ENCODE data around the gene LRRC58.

LRRC58 gene

DNA sequence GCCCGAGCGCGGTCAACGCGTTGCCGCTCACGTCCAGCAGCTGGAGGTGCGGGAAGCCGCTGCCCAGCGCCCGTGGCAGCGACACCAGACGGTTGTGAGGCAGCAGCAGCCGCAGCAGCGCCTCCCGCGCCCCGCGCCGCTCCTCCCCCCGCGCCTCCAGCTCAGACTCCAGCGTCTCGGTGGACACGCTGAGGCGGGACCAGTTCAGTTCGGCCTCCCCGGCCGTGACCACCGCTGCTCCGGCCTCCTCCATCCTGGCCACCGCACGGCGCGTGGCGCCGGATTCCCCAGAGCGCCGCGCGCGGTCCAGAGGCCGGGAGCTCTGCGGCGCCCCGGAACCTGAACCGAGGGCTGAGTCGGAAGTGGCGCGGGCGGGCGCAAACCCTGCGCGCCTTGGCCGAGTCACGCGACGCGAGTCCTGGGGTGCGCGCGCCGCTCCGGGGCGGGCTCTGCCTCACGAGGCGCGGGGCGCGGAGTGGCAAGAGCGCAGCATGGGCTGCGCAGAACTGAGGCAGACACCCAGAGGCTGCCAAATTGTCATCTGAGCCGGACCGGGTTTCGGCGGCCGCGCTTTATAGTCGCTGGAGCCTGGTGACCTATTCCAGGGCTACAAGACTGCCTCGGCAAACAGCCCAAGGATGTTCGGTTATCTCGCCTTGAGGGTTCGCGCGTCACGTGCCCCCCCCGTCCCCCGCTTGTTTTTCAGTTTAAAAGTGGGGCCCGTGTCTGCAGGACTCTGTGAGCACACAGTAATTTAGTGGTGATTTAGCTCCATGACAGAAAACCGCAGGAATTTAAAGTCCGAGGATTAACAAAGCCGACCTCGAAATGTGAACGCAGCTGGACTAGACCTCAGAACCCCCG is at the start of gene LRRC58:
Gene LRRC58, minus strand, starts transcription at position 364 of the 864 bp plus-strand sequence. Its CDS starts 111 bp downstream, at position 253.
- H3K9me3 ChIP-seq (ENCODE audit: control insufficient read depth, insufficient read depth, low read depth, low read length): no peaks in the 10 kb centered on the region
- H3K4me1 ChIP-seq (ENCODE audit: control insufficient read depth, insufficient read depth, low read length): peaks cover 12% of the 10 kb centered on the region
- H3K27ac ChIP-seq (ENCODE audit: extremely low read depth, low read depth, low read length): peak within 1 kb of the TSS; percentile 82
- POLR2A ChIA-PET: interaction anchor here (0.6 to 2.0 kb wide), 6 partner anchors 9 to 922 kb away, joined by 4 to 13 read pairs (median 6); partner anchors contain the start of gene GSK3B
- CTCF ChIA-PET: interaction anchor here (0.5 to 2.4 kb wide), 7 partner anchors 12 to 212 kb away, joined by 3 to 17 read pairs (median 4); no protein-coding TSS in a partner anchor
- H3K36me3 ChIP-seq (ENCODE audit: control insufficient read depth in 2 of 2, insufficient read depth in 1 of 2, low read length in 2 of 2): peaks cover 0 to 12% of the 10 kb centered on the region in 2 experiments; a peak in 1 of 3 replicates
- peak within 1 kb of the TSS; percentile 91 for H3K4me3 ChIP-seq (ENCODE audit: low read depth, low read length)
- TF ChIP-seq ZNF16 (tag by site-specific recombination; IDR thresholded peaks at IDR 0.05; ENCODE audit: low read depth) (no peak), ZNF791 (tag by site-specific recombination; IDR thresholded peaks at IDR 0.05) (no peak), ZNF561 (tag by site-specific recombination; IDR thresholded peaks at IDR 0.05; ENCODE audit: borderline replicate concordance) (peak; percentile 74; the same call in 1 of the 2 replicates), ZFP3 (tag by site-specific recombination; IDR thresholded peaks at IDR 0.05; ENCODE audit: low read depth) (no peak), GLIS1 (tag by site-specific recombination; IDR thresholded peaks at IDR 0.05) (peak; percentile 52; the same call in 1 of the 2 replicates), ZNF544 (tag by site-specific recombination; IDR thresholded peaks at IDR 0.05) (no peak), MEIS1 (CRISPR knock-in tag; IDR thresholded peaks at IDR 0.05; ENCODE audit: borderline replicate concordance) (no peak), SALL2 (tag by site-specific recombination; IDR thresholded peaks at IDR 0.05; ENCODE audit: borderline replicate concordance) (no peak), SETDB1 (IDR thresholded peaks at IDR 0.05; ENCODE audit: insufficient read length, low read length) (no peak), ZNF426 (tag by site-specific recombination; IDR thresholded peaks at IDR 0.05) (no peak), ZNF423 (tag by site-specific recombination; IDR thresholded peaks at IDR 0.05) (0 out of 2 replicates have a peak, but pooled peaks have one; percentile 17), BCL11B (tag by site-specific recombination; IDR thresholded peaks at IDR 0.05; ENCODE audit: low read depth) (no peak), ZNF223 (tag by site-specific recombination; IDR thresholded peaks at IDR 0.05) (no peak), ZNF510 (tag by site-specific recombination; IDR thresholded peaks at IDR 0.05; ENCODE audit: insufficient replicate concordance) (no peak), ZNF621 (tag by site-specific recombination; IDR thresholded peaks at IDR 0.05) (no peak), ZNF23 (tag by site-specific recombination; IDR thresholded peaks at IDR 0.05; ENCODE audit: borderline replicate concordance) (no peak), ZNF555 (tag by site-specific recombination; conservative IDR thresholded peaks at IDR 0.05) (no peak), ZNF768 (tag by site-specific recombination; IDR thresholded peaks at IDR 0.05) (0 out of 2 replicates have a peak, but pooled peaks have one; percentile 26), ZNF37A (tag by site-specific recombination; IDR thresholded peaks at IDR 0.05) (no peak), ZNF76 (tag by site-specific recombination; IDR thresholded peaks at IDR 0.05; ENCODE audit: borderline replicate concordance, low read depth) (peak; percentile 70; the same call in 1 of the 2 replicates)
- TF ChIP-seq, protein P1, sequence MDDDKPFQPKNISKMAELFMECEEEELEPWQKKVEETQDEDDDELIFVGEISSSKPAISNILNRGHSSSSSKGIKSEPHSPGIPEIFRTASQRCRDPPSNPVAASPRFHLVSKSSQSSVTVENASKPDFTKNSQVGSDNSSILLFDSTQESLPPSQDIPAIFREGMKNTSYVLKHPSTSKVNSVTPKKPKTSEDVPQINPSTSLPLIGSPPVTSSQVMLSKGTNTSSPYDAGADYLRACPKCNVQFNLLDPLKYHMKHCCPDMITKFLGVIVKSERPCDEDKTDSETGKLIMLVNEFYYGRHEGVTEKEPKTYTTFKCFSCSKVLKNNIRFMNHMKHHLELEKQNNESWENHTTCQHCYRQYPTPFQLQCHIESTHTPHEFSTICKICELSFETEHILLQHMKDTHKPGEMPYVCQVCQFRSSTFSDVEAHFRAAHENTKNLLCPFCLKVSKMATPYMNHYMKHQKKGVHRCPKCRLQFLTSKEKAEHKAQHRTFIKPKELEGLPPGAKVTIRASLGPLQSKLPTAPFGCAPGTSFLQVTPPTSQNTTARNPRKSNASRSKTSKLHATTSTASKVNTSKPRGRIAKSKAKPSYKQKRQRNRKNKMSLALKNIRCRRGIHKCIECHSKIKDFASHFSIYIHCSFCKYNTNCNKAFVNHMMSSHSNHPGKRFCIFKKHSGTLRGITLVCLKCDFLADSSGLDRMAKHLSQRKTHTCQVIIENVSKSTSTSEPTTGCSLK (tag by site-specific recombination; IDR thresholded peaks at IDR 0.05): no peak
- TF ChIP-seq, protein P2, sequence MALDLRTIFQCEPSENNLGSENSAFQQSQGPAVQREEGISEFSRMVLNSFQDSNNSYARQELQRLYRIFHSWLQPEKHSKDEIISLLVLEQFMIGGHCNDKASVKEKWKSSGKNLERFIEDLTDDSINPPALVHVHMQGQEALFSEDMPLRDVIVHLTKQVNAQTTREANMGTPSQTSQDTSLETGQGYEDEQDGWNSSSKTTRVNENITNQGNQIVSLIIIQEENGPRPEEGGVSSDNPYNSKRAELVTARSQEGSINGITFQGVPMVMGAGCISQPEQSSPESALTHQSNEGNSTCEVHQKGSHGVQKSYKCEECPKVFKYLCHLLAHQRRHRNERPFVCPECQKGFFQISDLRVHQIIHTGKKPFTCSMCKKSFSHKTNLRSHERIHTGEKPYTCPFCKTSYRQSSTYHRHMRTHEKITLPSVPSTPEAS (tag by site-specific recombination; IDR thresholded peaks at IDR 0.05): no peak
- TF ChIP-seq, protein P3, sequence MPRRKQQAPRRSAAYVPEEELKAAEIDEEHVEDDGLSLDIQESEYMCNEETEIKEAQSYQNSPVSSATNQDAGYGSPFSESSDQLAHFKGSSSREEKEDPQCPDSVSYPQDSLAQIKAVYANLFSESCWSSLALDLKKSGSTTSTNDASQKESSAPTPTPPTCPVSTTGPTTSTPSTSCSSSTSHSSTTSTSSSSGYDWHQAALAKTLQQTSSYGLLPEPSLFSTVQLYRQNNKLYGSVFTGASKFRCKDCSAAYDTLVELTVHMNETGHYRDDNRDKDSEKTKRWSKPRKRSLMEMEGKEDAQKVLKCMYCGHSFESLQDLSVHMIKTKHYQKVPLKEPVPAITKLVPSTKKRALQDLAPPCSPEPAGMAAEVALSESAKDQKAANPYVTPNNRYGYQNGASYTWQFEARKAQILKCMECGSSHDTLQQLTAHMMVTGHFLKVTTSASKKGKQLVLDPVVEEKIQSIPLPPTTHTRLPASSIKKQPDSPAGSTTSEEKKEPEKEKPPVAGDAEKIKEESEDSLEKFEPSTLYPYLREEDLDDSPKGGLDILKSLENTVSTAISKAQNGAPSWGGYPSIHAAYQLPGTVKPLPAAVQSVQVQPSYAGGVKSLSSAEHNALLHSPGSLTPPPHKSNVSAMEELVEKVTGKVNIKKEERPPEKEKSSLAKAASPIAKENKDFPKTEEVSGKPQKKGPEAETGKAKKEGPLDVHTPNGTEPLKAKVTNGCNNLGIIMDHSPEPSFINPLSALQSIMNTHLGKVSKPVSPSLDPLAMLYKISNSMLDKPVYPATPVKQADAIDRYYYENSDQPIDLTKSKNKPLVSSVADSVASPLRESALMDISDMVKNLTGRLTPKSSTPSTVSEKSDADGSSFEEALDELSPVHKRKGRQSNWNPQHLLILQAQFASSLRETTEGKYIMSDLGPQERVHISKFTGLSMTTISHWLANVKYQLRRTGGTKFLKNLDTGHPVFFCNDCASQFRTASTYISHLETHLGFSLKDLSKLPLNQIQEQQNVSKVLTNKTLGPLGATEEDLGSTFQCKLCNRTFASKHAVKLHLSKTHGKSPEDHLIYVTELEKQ (tag by site-specific recombination; IDR thresholded peaks at IDR 0.05; ENCODE audit: borderline replicate concordance): no peak
- TF ChIP-seq, protein P4, sequence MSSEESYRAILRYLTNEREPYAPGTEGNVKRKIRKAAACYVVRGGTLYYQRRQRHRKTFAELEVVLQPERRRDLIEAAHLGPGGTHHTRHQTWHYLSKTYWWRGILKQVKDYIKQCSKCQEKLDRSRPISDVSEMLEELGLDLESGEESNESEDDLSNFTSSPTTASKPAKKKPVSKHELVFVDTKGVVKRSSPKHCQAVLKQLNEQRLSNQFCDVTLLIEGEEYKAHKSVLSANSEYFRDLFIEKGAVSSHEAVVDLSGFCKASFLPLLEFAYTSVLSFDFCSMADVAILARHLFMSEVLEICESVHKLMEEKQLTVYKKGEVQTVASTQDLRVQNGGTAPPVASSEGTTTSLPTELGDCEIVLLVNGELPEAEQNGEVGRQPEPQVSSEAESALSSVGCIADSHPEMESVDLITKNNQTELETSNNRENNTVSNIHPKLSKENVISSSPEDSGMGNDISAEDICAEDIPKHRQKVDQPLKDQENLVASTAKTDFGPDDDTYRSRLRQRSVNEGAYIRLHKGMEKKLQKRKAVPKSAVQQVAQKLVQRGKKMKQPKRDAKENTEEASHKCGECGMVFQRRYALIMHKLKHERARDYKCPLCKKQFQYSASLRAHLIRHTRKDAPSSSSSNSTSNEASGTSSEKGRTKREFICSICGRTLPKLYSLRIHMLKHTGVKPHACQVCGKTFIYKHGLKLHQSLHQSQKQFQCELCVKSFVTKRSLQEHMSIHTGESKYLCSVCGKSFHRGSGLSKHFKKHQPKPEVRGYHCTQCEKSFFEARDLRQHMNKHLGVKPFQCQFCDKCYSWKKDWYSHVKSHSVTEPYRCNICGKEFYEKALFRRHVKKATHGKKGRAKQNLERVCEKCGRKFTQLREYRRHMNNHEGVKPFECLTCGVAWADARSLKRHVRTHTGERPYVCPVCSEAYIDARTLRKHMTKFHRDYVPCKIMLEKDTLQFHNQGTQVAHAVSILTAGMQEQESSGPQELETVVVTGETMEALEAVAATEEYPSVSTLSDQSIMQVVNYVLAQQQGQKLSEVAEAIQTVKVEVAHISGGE (tag by site-specific recombination; conservative IDR thresholded peaks at IDR 0.05; ENCODE audit: low read depth): peak; percentile 91
- TF ChIP-seq, protein P5, sequence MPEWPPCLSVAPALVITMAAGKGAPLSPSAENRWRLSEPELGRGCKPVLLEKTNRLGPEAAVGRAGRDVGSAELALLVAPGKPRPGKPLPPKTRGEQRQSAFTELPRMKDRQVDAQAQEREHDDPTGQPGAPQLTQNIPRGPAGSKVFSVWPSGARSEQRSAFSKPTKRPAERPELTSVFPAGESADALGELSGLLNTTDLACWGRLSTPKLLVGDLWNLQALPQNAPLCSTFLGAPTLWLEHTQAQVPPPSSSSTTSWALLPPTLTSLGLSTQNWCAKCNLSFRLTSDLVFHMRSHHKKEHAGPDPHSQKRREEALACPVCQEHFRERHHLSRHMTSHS (tag by site-specific recombination; IDR thresholded peaks at IDR 0.05): no peak

Measured in HEK293 (cell line).